ENCODE results near the gene CABCOCO1.

DNA sequence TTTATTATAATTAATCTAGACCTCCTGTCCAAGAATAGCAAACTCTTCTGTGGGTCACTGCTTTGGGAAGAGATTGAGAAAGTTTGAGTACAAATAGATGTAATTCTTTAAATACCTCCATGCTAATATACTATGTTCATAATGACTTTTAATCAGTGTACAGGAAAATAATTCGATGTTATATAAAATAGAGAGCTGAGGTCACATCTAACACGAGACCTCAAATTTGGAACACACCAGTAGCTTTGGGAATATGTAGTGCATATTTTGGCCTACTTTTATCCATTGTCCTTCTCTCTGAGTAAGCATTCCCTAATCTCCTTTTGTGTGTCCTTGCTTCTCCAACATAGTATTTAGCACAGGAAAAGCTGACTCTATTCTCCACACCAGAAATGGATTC, 27.3 kb upstream of the CABCOCO1 start:
- TF ChIP-seq FOXM1 (IDR thresholded peaks at IDR 0.05; ENCODE audit: low read depth) (no peak), GATA2 (CRISPR knock-in tag; IDR thresholded peaks at IDR 0.05) (no peak), PBX3 (IDR thresholded peaks at IDR 0.05) (no peak)
